ENCODE measurements around the gene KRTAP12-4.
A peak's percentile ranks its signal among the peaks of the same experiment; 100 is the strongest.
"Not testable (repeated sequence)": the region's sequence is repeated elsewhere in the genome, so short reads cannot be mapped to it uniquely, and the experiment has no call there.

The KRTAP12-4 gene

GRCh38 chr21:44686843-44687561 is 32.5 kb upstream of the KRTAP12-4 start:
- DNase-seq: no peak

- no peak for DNase-seq
Observed at GRCh38 chr21:44686000-44686781, 31.7 kb upstream of the KRTAP12-4 start.

DNA sequence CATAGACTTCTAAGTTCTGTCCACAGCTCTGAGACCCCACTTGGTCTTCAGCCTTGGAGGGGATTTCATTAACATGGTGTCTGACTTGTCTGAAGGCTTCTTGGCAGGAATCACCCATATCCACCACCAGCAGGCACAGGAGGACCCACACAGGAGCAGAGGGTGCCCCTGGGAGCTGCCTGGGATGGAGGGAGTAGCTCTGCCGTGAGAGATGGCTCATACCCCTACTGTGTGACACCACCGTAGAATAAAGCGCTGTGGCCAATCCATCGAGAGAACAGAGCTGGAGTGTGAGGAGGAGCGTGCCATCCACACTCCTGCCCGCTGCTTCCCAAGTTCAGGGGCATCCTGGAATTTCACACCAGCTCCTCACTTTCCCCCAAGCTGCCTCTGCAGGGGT is 30.6 kb upstream of the KRTAP12-4 start:
- not testable (repeated sequence) for DNase-seq

DNA sequence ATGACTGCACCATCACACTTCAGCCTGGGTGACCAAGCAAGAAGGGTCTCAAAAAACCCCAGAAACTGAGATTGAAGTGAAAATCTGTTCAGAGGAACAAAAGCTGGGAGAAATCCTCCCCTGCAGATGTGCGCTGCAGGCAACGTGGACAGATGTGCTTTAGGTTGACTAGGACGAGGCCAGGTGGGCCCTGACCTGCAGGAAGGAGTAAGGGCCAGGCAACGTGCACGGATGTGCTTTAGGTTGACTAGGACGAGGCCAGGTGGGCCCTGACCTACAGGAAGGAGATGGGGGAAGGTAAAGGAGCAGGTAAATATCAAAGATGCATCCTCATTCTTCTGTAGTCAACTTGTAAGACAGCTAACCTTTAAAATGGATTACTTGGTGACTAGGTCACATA is 30.0 kb upstream of the KRTAP12-4 start:
- no peak for DNase-seq

GRCh38 chr21:44684077-44684476 is 29.6 kb upstream of the KRTAP12-4 start:
- no peak for DNase-seq

- no peak for DNase-seq
Observed at GRCh38 chr21:44682580-44683151, 28.2 kb upstream of the KRTAP12-4 start.

DNA sequence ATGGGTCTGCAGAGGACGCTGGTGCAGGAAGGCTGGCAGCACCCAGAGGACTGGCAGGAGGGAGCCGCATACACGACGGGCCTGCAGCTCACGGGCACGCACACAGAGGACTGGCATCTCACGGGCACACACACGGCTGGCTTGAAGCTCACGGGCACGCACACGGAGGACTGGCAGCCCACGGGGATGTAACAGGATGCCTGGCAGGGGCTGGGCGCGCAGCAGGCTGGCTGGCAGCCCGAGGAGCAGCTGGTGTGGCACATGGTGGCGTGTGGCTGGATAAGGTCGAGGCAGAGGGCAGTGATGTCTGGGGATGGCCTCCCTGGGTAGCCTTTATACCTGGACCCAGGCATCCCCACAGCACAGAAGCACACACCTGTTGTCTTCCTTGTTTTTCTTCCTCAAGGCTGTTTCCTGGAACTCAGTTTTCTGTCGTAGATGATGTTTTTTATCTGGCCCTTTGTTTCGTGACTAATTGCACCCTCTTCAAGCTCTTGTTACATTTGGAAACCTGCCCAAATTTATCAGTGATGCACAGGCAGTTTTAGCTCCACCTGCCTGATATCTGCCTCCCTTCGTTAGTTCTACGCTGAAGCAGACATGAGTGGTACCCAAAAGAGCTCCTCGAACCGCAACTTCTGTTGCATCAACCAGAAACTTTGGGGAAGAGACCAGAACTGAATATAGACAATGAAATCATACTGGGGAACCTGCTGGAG is 27.6 kb upstream of the KRTAP12-4 start, which contains the start of gene KRTAP12-1:
Gene KRTAP12-1, minus strand, starts transcription at position 303 of the 719 bp plus-strand sequence. Its CDS starts 40 bp downstream, at position 263.
- peak; percentile 95 for DNase-seq

GRCh38 chr21:44681152-44681551 is 26.7 kb upstream of the KRTAP12-4 start:
- DNase-seq: no peak

- DNase-seq: no peak
Observed at GRCh38 chr21:44677881-44678280, 23.4 kb upstream of the KRTAP12-4 start.

- DNase-seq: no peak
Observed at GRCh38 chr21:44671911-44672310, 17.5 kb upstream of the KRTAP12-4 start.

GRCh38 chr21:44670642-44671432 is 16.4 kb upstream of the KRTAP12-4 start:
- no peak for DNase-seq

DNA sequence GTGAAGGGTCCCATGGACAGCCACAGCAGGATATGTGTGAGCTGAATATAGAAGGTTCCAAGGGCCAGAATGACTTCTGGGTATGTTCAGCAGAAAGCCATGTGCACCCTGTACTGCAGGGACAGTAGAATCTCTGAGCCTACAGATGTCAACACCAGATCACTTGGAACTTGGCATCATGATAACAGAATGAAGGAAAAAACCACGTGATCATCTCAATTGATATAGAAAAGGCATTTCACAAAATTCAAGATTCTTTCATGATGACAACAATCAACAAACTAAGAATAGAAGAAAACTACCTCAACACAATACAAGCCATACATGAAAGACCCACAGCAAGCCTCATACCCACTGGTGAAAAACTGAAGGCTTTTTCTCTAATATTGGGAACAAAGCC is 13.2 kb upstream of the KRTAP12-4 start:
- no peak for DNase-seq

DNA sequence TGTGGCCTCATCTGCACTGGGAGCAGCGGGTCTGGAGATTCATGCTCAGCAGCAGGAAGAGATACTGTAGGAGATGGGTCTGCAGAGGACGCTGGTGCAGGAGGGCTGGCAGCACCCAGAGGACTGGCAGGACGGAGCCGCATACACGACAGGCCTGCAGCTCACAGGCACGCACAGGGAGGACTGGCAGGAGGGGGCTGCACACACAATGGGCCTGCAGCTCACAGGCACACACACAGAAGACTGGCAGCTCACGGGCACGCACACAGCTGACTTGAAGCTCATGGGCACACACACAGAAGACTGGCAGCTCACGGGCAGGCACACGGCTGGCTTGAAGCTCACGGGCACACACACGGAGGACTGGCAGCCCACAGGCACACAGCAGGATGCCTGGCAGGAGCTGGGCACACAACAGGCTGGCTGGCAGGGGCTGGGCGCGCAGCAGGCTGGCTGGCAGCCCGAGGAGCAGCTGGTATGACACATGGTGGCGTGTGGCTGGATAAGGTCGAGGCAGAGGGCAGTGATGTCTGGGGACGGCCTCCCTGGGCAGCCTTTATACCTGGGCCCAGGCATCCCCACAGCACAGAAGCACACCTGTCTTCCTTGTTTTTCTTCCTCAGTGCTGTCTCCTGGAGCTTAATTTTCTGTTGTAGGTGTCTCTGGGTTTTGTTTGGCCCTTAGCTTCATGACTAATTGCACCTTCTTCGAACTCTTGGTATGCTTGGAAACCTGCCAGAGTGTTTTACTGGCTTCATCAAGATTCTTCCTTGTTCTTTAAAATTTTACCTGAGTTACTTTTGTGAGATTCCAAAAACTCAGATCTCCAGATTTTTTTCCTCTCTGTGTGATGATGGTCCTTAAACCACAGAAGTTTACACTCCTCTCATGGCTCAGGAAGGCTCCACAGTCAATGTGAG is 12.2 kb upstream of the KRTAP12-4 start, which contains the start of gene KRTAP12-2:
Gene KRTAP12-2, minus strand, starts transcription at position 527 of the 920 bp plus-strand sequence. Its CDS starts 41 bp downstream, at position 486.
- peak; percentile 15 for DNase-seq

GRCh38 chr21:44664691-44665090 is 10.2 kb upstream of the KRTAP12-4 start:
- DNase-seq: no peak

DNA sequence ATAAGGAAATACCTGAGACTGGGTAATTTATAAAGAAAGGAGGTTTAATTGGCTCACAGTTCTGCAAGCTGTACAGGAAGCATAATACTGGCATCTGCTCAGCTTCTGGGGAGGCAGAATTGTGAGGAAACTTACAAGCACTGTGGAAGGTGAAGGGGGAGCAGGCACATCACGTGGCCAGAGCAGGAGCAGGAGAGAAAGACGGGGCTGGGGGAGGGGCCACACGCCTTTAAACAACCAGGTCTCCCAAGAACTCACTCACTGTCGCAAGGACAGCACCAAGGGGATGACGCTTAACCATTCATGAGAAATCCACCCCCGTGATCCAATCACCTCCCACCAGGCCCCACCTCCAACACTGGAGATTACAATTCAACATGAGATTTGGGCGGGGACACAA is 7.1 kb upstream of the KRTAP12-4 start:
- DNase-seq: not testable (repeated sequence)

- DNase-seq: no peak
Observed at GRCh38 chr21:44658913-44659595, 4.6 kb upstream of the KRTAP12-4 start.

DNA sequence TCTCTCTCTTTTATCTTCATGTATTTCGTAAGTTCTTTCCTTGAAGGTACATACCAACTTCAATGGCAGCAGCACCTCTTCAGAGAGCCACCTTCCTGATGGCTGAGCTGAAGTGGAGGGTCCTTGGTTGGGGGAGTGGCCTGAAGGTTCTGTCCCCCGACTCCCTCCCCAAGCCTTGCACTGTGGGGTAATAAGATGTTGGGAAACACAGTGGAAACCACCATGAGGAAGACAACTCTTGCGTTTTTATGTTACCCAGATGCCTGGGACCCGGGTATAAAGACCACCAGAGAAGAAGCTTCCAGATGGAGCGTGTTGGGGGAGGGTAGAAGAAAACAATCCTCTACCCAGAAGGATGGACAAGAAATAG is 4.1 kb upstream of the KRTAP12-4 start:
- DNase-seq: no peak

GRCh38 chr21:44657635-44658540 is 3.4 kb upstream of the KRTAP12-4 start, which contains the start of gene KRTAP12-3:
KRTAP12-3 (plus strand) TSS chr21:44657932; CDS start chr21:44657980, 48 bp downstream.
- no peak for DNase-seq

GRCh38 chr21:44656868-44657267 is 2.4 kb upstream of the KRTAP12-4 start:
- no peak for DNase-seq
